Caco-2 (cell line): ENCODE data around the gene RBM5. TPM values are rescaled to one million over a fixed set of nuclear protein-coding genes. Genes with fewer than 3 reads are reported as not detected.

Experiments used
- BruUV-seq: library from RNA; stranded (reverse); fragments of 400-500 nt; replicated peaks from 2 replicates; lab custom pipeline; 2021; lab: Mats Ljungman, UMichigan
- CTCF ChIA-PET: fragments of 300-600 bp; sonication (Branson Sonifier 250); formaldehyde crosslinking; loops from one replicate; lab custom pipeline; 2022; ENCODE audit warnings: antibody characterized with exemption; lab: Charles Lee
- POLR2A ChIA-PET: fragments of 300-600 bp; sonication (Branson Sonifier 250); formaldehyde crosslinking; loops from one replicate; lab custom pipeline; 2022; ENCODE audit warnings: antibody characterized with exemption; lab: Charles Lee
- DNase-seq, 2 experiments: peaks; one replicate each; pipeline versions ENCODE4 v3.0.0 to v3.0.0-alpha.2; 2020 to 2022
- H3K27me3 ChIP-seq: replicated peaks from 2 replicates; pipeline ENCODE4 v1.6.0; 2011; ENCODE audit warnings: low read length; ENCODE audit not compliant: control insufficient read depth, insufficient read depth
- H3K36me3 ChIP-seq: 2 replicates; pipeline ENCODE4 v1.5.1; 2011; ENCODE audit warnings: low read length; ENCODE audit not compliant: control insufficient read depth, insufficient read depth
- H3K4me1 ChIP-seq: fragments of 250-450 bp; sonication (Bioruptor Pico); 2 replicates; pipeline ENCODE4 v1.5.1; 2020; ENCODE audit warnings: mild to moderate bottlenecking
- H3K4me3 ChIP-seq: 2 replicates; pipeline ENCODE4 v1.5.1; 2011; ENCODE audit warnings: low read depth, mild to moderate bottlenecking, control low read depth, low read length
- H3K9me3 ChIP-seq: fragments of 250-450 bp; sonication (Bioruptor Pico); 2 replicates; pipeline ENCODE4 v1.5.1; 2020; ENCODE audit warnings: mild to moderate bottlenecking, moderate library complexity
- H3K27ac Mint-ChIP-seq: one replicate; pipeline ENCODE4 v1.8.0; 2022; ENCODE audit warnings: mixed read lengths; ENCODE audit not compliant: unreplicated experiment
- H3K27me3 Mint-ChIP-seq: one replicate; pipeline ENCODE4 v1.8.0; 2022; ENCODE audit warnings: mixed read lengths; ENCODE audit not compliant: insufficient read depth, unreplicated experiment
- H3K36me3 Mint-ChIP-seq: one replicate; pipeline ENCODE4 v1.8.0; 2022; ENCODE audit warnings: mild to moderate bottlenecking, mixed read lengths; ENCODE audit not compliant: insufficient read depth, unreplicated experiment
- H3K4me1 Mint-ChIP-seq: one replicate; pipeline ENCODE4 v1.8.0; 2022; ENCODE audit warnings: low read depth, mixed read lengths; ENCODE audit not compliant: unreplicated experiment
- H3K4me3 Mint-ChIP-seq: one replicate; pipeline ENCODE4 v1.8.0; 2022; ENCODE audit warnings: mild to moderate bottlenecking, moderate library complexity, mixed read lengths; ENCODE audit not compliant: unreplicated experiment
- H3K9me3 Mint-ChIP-seq: one replicate; pipeline ENCODE4 v1.8.0; 2022; ENCODE audit warnings: mixed read lengths; ENCODE audit not compliant: unreplicated experiment
- intact Hi-C: fragments of 100-400 bp; cut with micrococcal nuclease; formaldehyde crosslinking; loops from one replicate; pipeline ENCODE4 v1.10.0; 2022; ENCODE audit not compliant: unreplicated experiment
- total RNA-seq: library from RNA; stranded (reverse); gene quantifications from 2 replicates; pipeline ENCODE4 v1.2.3, GENCODE V29; 2022
- TF ChIP-seq, protein P1 (sequence below), 2 experiments: fragments of 200-600 bp in 1 of 2; IDR thresholded peaks; 1 replicate in 1 of 2; 2 replicates in 1 of 2; pipeline versions ENCODE4 v1.5.1 to v1.8.0; 2011 to 2022; ENCODE audit warnings: antibody characterized with exemption in 1 of 2, control low read depth in 1 of 2, inconsistent platforms in 1 of 2, low read depth in 1 of 2, low read length in 1 of 2, mild to moderate bottlenecking in 1 of 2, moderate library complexity in 1 of 2; ENCODE audit not compliant: insufficient read depth in 1 of 2, severe bottlenecking in 1 of 2, unreplicated experiment in 1 of 2

The RBM5 gene
- total RNA-seq, 1 experiment from 2014 or later: 145 TPM

DNA sequence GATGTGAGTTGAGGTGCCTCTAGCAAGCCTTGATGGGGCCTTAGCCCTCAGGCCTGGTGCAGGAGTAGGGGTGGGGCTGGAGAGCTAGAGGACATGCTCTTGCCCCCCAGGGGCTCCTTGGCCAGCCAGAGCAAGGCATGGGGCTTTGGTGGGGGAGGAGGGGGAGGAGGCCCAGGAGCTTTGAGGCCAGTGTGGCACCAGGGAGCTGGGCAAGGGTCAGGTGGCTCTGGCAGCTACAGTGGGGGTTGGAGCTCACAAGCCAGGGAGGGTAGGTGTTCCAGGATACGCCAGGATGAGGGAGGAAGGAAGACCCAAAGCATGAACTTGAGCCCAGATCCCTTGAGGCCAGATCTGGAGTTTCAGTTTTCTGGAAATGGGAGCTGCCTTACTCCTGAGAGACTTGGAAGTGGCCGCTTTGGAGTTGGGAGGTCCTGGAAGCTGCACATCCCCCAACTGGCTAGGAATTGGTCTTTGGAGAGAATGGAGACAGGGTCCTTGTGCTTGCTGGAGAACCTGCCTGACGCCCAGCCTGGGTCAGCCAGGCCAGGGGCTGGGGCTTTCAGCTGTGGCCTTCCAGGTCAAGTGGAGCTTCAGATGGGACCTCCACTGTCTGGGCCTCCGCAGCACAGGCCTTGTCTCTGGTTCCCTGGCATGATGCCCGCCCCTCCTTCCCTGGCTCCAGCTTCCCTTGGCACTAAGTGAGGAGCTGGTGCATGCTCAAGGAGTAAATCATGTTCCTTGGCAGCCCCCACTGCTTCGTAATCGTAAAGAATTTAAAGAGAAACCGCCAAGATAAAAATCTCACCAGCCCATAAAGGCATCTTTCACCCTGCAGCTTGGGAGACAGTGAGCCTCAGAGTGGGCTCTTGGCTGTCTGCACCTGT, 75.1 kb downstream of the RBM5 start:
- no peaks in the 10 kb centered on the region; the same call in 1 of the 2 replicates for H3K36me3 ChIP-seq
- Mint-ChIP-seq H3K27me3 (no peaks in the 10 kb centered on the region), H3K4me1 (peaks cover 16% of the 10 kb centered on the region), H3K9me3 (no peaks in the 10 kb centered on the region), H3K4me3 (no peak overlapping the region), H3K27ac (no peak overlapping the region), H3K36me3 (no peaks in the 10 kb centered on the region)
- intact Hi-C loops: no loop called here
- no peaks in the 10 kb centered on the region for H3K27me3 ChIP-seq
- H3K4me1 ChIP-seq: peaks cover 25% of the 10 kb centered on the region
- no peaks in the 10 kb centered on the region for H3K9me3 ChIP-seq
- H3K4me3 ChIP-seq: no peak overlapping the region
- BruUV-seq: no TSS peak
- DNase-seq: no peak
- ChIA-PET POLR2A (no interaction called here), CTCF (no interaction called here)
- TF ChIP-seq, protein P1, sequence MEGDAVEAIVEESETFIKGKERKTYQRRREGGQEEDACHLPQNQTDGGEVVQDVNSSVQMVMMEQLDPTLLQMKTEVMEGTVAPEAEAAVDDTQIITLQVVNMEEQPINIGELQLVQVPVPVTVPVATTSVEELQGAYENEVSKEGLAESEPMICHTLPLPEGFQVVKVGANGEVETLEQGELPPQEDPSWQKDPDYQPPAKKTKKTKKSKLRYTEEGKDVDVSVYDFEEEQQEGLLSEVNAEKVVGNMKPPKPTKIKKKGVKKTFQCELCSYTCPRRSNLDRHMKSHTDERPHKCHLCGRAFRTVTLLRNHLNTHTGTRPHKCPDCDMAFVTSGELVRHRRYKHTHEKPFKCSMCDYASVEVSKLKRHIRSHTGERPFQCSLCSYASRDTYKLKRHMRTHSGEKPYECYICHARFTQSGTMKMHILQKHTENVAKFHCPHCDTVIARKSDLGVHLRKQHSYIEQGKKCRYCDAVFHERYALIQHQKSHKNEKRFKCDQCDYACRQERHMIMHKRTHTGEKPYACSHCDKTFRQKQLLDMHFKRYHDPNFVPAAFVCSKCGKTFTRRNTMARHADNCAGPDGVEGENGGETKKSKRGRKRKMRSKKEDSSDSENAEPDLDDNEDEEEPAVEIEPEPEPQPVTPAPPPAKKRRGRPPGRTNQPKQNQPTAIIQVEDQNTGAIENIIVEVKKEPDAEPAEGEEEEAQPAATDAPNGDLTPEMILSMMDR (IDR thresholded peaks at IDR 0.05; ENCODE audit: insufficient read depth in 1 of 2, low read depth in 1 of 2, low read length in 1 of 2, severe bottlenecking in 1 of 2, unreplicated experiment in 1 of 2): no peak

DNA sequence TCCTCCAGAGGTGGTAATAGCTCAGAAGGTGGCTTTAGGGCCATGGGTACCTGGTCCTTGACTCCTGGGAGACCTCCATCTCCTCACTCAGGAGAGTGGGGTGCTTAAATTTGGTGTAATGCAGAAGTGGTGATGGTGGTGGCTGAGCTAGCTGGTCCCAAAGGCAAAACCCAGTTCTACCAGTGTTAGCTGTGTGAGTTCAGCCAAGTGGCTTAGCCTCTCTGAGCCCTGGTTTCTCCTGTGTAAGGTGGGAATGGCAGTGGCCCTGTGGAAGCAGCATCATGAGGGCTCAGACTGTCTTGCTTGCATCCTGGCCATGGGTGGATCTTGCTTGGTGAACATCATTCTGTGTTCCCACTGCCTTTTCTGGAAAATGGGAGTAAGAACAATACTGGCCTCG, 75.8 kb downstream of the RBM5 start:
- TF ChIP-seq, protein P1 (IDR thresholded peaks at IDR 0.05; ENCODE audit: insufficient read depth in 1 of 2, low read depth in 1 of 2, low read length in 1 of 2, severe bottlenecking in 1 of 2, unreplicated experiment in 1 of 2): no peak
- Histone ChIP-seq H3K27me3 (no peaks in the 10 kb centered on the region), H3K36me3 (no peaks in the 10 kb centered on the region; the same call in 1 of the 2 replicates), H3K4me3 (no peak overlapping the region), H3K9me3 (no peaks in the 10 kb centered on the region), H3K4me1 (peaks cover 25% of the 10 kb centered on the region)
- peaks cover 16% of the 10 kb centered on the region for H3K4me1 Mint-ChIP-seq
- ChIA-PET POLR2A (no interaction called here), CTCF (no interaction called here)
- intact Hi-C loops: no loop called here
- no TSS peak for BruUV-seq
- H3K4me3 Mint-ChIP-seq: no peak overlapping the region
- no peaks in the 10 kb centered on the region for H3K36me3 Mint-ChIP-seq
- H3K27me3 Mint-ChIP-seq: no peaks in the 10 kb centered on the region
- H3K9me3 Mint-ChIP-seq: no peaks in the 10 kb centered on the region
- DNase-seq: no peak
- no peak overlapping the region for H3K27ac Mint-ChIP-seq

DNA sequence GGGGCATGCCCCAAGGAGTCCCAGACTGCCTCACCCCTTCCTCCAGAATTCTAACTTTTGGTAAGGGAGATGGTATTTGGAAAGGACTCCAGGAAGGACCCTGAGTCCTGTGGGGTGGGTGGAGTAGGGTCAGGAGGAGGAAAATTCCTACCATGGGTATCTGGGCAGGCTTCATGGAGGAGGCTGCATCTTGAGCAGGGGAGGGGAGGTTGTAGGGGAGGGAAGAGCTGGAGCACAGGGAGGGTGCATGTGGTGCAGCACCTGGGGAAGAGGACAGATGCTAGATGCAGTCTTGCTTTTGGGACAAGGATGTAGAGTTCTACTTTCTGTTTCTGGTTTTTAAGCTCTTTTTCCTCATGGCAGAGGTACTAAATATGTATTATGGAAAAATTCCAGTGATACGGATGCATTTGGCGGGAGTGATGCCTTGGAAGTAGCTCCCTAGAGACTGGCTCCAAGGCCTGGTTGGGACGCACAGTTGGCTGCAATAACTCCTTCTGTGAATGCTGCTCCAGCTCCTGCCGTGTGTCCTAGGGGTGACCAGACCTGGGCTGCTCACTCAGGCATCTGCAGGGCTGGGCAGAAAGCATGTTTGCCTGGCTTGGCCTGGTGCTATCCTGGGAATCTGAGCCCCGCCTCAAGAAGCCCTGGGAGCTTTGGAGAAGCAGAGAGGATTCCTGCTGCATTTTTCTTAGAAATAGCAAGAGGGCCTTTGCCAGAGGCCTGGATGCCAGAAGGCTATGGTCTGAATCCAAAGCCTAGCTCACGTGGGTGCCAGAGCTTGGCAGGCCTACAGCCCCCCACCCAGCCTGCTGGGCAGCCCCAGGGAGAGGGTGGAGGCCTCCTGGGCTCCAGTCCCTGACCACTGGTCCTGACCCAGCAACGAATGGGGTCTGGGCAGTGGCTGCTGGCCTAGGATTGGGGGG, 76.5 kb downstream of the RBM5 start:
- H3K4me3 Mint-ChIP-seq: no peak overlapping the region
- no peaks in the 10 kb centered on the region for H3K36me3 Mint-ChIP-seq
- peak in 1 of 2 experiments; percentile 60 for DNase-seq
- Histone ChIP-seq H3K27me3 (no peaks in the 10 kb centered on the region), H3K36me3 (no peaks in the 10 kb centered on the region; the same call in 1 of the 2 replicates), H3K9me3 (no peaks in the 10 kb centered on the region), H3K4me3 (no peak overlapping the region), H3K4me1 (peaks cover 25% of the 10 kb centered on the region)
- H3K27ac Mint-ChIP-seq: no peak overlapping the region
- ChIA-PET POLR2A (no interaction called here), CTCF (interaction anchor here (0.7 to 1.3 kb wide), 2 partner anchors 9 to 100 kb away, joined by 3 to 5 read pairs; no protein-coding TSS in a partner anchor)
- H3K4me1 Mint-ChIP-seq: peaks cover 16% of the 10 kb centered on the region
- TF ChIP-seq, protein P1 (IDR thresholded peaks at IDR 0.05; ENCODE audit: insufficient read depth in 1 of 2, low read depth in 1 of 2, low read length in 1 of 2, severe bottlenecking in 1 of 2, unreplicated experiment in 1 of 2): no peak
- H3K27me3 Mint-ChIP-seq: no peaks in the 10 kb centered on the region
- no TSS peak for BruUV-seq
- intact Hi-C loops: no loop called here
- no peaks in the 10 kb centered on the region for H3K9me3 Mint-ChIP-seq
